ENCODE results near the gene KRTAP3-3. TPM values are rescaled to one million over a fixed set of nuclear protein-coding genes. Genes with fewer than 3 reads are reported as not detected.

Gene KRTAP3-3
- total and polyA plus RNA-seq, 2 experiments from 2014 or later = not detected

DNA sequence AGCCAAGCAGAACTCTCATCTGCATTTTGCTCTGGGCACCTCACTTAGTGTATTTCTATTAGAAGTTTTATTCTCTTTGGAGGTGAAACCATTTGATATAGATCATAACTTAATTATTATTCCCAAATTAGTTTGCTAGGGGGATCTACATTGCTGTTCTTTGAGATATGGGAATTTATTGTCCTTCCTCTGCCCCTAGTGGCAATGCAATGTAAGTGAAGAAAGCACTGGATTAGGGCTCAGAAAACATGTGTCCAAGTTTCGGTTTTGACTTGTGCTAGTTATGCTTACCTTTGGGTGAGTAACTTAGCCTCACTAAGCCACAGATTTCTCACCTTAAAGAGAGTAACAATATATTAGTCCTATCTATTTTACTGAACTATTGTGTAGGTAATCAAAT lies 30.1 kb downstream of the KRTAP3-3 start:
- ATAC-seq (peak; percentile 36), DNase-seq (ENCODE audit: low spot score) (peak; percentile 55)
- no peaks in the 10 kb centered on the region for H3K36me3 ChIP-seq (ENCODE audit: insufficient read depth)
- H2AFZ ChIP-seq = no peak overlapping the region
- no peak overlapping the region for H3K27ac Mint-ChIP-seq
- no peaks in the 10 kb centered on the region; the same call in 2 of the 3 replicates for H3K9me3 Mint-ChIP-seq
- 0 out of 2 replicates have a peak, but pooled peaks cover 3% of the 10 kb centered on the region for H3K9me2 ChIP-seq (ENCODE audit: insufficient read depth)
- no peaks in the 10 kb centered on the region for H3K79me2 ChIP-seq (replicated peaks; ENCODE audit: insufficient read depth)
- peaks cover 11% of the 10 kb centered on the region; the same call in 1 of the 2 replicates for H3K4me1 ChIP-seq (ENCODE audit: insufficient read depth)
- no peaks in the 10 kb centered on the region for H3K36me3 Mint-ChIP-seq (ENCODE audit: low read depth)
- no peak overlapping the region for H3K4me2 ChIP-seq
- H4K20me1 ChIP-seq (replicated peaks; ENCODE audit: insufficient read depth) = no peaks in the 10 kb centered on the region
- peaks cover 8% of the 10 kb centered on the region for H3K4me1 Mint-ChIP-seq
- no peaks in the 10 kb centered on the region for H3F3A ChIP-seq (replicated peaks; ENCODE audit: low read depth)
- no peak overlapping the region for H3K4me3 Mint-ChIP-seq
- H3K27me3 ChIP-seq (ENCODE audit: insufficient read depth) = no peaks in the 10 kb centered on the region
- TF ChIP-seq JUNB (IDR thresholded peaks at IDR 0.05; ENCODE audit: unreplicated experiment) (no peak), STAT1 (IDR thresholded peaks at IDR 0.05; ENCODE audit: unreplicated experiment) (no peak), CREB1 (CRISPR knock-in tag; IDR thresholded peaks at IDR 0.05; ENCODE audit: low read depth) (no peak), ZNF114 (CRISPR knock-in tag; IDR thresholded peaks at IDR 0.05) (no peak), EZH2phosphoT487 (IDR thresholded peaks at IDR 0.05; ENCODE audit: unreplicated experiment) (no peak)
- TF ChIP-seq, protein P1, sequence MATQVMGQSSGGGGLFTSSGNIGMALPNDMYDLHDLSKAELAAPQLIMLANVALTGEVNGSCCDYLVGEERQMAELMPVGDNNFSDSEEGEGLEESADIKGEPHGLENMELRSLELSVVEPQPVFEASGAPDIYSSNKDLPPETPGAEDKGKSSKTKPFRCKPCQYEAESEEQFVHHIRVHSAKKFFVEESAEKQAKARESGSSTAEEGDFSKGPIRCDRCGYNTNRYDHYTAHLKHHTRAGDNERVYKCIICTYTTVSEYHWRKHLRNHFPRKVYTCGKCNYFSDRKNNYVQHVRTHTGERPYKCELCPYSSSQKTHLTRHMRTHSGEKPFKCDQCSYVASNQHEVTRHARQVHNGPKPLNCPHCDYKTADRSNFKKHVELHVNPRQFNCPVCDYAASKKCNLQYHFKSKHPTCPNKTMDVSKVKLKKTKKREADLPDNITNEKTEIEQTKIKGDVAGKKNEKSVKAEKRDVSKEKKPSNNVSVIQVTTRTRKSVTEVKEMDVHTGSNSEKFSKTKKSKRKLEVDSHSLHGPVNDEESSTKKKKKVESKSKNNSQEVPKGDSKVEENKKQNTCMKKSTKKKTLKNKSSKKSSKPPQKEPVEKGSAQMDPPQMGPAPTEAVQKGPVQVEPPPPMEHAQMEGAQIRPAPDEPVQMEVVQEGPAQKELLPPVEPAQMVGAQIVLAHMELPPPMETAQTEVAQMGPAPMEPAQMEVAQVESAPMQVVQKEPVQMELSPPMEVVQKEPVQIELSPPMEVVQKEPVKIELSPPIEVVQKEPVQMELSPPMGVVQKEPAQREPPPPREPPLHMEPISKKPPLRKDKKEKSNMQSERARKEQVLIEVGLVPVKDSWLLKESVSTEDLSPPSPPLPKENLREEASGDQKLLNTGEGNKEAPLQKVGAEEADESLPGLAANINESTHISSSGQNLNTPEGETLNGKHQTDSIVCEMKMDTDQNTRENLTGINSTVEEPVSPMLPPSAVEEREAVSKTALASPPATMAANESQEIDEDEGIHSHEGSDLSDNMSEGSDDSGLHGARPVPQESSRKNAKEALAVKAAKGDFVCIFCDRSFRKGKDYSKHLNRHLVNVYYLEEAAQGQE (IDR thresholded peaks at IDR 0.05; ENCODE audit: unreplicated experiment) = no peak
- TF ChIP-seq, protein P2, sequence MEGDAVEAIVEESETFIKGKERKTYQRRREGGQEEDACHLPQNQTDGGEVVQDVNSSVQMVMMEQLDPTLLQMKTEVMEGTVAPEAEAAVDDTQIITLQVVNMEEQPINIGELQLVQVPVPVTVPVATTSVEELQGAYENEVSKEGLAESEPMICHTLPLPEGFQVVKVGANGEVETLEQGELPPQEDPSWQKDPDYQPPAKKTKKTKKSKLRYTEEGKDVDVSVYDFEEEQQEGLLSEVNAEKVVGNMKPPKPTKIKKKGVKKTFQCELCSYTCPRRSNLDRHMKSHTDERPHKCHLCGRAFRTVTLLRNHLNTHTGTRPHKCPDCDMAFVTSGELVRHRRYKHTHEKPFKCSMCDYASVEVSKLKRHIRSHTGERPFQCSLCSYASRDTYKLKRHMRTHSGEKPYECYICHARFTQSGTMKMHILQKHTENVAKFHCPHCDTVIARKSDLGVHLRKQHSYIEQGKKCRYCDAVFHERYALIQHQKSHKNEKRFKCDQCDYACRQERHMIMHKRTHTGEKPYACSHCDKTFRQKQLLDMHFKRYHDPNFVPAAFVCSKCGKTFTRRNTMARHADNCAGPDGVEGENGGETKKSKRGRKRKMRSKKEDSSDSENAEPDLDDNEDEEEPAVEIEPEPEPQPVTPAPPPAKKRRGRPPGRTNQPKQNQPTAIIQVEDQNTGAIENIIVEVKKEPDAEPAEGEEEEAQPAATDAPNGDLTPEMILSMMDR (conservative IDR thresholded peaks at IDR 0.05; ENCODE audit: low read depth in 2 of 2) = peak; percentile 58 to 82
- TF ChIP-seq, protein P3, sequence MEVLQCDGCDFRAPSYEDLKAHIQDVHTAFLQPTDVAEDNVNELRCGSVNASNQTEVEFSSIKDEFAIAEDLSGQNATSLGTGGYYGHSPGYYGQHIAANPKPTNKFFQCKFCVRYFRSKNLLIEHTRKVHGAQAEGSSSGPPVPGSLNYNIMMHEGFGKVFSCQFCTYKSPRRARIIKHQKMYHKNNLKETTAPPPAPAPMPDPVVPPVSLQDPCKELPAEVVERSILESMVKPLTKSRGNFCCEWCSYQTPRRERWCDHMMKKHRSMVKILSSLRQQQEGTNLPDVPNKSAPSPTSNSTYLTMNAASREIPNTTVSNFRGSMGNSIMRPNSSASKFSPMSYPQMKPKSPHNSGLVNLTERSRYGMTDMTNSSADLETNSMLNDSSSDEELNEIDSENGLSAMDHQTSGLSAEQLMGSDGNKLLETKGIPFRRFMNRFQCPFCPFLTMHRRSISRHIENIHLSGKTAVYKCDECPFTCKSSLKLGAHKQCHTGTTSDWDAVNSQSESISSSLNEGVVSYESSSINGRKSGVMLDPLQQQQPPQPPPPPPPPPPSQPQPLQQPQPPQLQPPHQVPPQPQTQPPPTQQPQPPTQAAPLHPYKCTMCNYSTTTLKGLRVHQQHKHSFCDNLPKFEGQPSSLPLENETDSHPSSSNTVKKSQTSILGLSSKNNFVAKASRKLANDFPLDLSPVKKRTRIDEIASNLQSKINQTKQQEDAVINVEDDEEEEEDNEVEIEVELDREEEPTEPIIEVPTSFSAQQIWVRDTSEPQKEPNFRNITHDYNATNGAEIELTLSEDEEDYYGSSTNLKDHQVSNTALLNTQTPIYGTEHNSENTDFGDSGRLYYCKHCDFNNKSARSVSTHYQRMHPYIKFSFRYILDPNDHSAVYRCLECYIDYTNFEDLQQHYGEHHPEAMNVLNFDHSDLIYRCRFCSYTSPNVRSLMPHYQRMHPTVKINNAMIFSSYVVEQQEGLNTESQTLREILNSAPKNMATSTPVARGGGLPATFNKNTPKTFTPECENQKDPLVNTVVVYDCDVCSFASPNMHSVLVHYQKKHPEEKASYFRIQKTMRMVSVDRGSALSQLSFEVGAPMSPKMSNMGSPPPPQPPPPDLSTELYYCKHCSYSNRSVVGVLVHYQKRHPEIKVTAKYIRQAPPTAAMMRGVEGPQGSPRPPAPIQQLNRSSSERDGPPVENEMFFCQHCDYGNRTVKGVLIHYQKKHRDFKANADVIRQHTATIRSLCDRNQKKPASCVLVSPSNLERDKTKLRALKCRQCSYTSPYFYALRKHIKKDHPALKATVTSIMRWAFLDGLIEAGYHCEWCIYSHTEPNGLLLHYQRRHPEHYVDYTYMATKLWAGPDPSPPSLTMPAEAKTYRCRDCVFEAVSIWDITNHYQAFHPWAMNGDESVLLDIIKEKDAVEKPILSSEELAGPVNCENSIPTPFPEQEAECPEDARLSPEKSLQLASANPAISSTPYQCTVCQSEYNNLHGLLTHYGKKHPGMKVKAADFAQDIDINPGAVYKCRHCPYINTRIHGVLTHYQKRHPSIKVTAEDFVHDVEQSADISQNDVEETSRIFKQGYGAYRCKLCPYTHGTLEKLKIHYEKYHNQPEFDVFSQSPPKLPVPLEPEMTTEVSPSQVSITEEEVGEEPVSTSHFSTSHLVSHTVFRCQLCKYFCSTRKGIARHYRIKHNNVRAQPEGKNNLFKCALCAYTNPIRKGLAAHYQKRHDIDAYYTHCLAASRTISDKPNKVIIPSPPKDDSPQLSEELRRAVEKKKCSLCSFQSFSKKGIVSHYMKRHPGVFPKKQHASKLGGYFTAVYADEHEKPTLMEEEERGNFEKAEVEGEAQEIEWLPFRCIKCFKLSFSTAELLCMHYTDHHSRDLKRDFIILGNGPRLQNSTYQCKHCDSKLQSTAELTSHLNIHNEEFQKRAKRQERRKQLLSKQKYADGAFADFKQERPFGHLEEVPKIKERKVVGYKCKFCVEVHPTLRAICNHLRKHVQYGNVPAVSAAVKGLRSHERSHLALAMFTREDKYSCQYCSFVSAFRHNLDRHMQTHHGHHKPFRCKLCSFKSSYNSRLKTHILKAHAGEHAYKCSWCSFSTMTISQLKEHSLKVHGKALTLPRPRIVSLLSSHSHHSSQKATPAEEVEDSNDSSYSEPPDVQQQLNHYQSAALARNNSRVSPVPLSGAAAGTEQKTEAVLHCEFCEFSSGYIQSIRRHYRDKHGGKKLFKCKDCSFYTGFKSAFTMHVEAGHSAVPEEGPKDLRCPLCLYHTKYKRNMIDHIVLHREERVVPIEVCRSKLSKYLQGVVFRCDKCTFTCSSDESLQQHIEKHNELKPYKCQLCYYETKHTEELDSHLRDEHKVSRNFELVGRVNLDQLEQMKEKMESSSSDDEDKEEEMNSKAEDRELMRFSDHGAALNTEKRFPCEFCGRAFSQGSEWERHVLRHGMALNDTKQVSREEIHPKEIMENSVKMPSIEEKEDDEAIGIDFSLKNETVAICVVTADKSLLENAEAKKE (CRISPR knock-in tag; IDR thresholded peaks at IDR 0.05) = no peak
- no peak overlapping the region for H3K27ac ChIP-seq (ENCODE audit: low read depth)
- no peak overlapping the region for H3K4me3 ChIP-seq
- peaks cover 3% of the 10 kb centered on the region for H3K27me3 Mint-ChIP-seq (ENCODE audit: insufficient read depth, low read depth, poor library complexity)
